HCT116 (cell line): Measurements from ENCODE around the gene FAM234A. TPM values are rescaled to one million over a fixed set of nuclear protein-coding genes. Genes with fewer than 3 reads are reported as not detected.

ENCODE experiments used
- ATAC-seq: fragments of 200-7000 bp; cut with Tn5 transposase; 2 replicates; pipeline ENCODE4 v1.9.1; 2020; ENCODE audit warnings: mild to moderate bottlenecking, moderate library complexity
- BruUV-seq: library from RNA; stranded (reverse); fragments of 400-500 nt; replicated peaks from 2 replicates; lab custom pipeline; 2021; lab: Mats Ljungman, UMichigan
- CTCF ChIA-PET: fragments of 300-600 bp; sonication (Branson Sonifier 250); formaldehyde crosslinking; loops from one replicate; lab custom pipeline; 2021; ENCODE audit warnings: antibody characterized with exemption; lab: Charles Lee
- POLR2A ChIA-PET: fragments of 300-600, 350-600 bp; sonication (Branson Sonifier 250); formaldehyde crosslinking; loops from one replicate; lab custom pipeline; 2021; ENCODE audit warnings: antibody characterized with exemption; lab: Charles Lee
- RAD21 ChIA-PET, 2 experiments: fragments of 300-600 bp; sonication (Branson Sonifier 250); formaldehyde crosslinking; loops; one replicate each; lab custom pipeline; 2023; ENCODE audit warnings: low total read pairs in 2 of 2; ENCODE audit not compliant: uncharacterized antibody in 2 of 2, unreplicated experiment in 2 of 2, low non-redundant PET in 1 of 2; lab: Charles Lee
- DNase-seq: peaks from one replicate; pipeline ENCODE4 v3.0.0-alpha.2; 2010; ENCODE audit warnings: low read depth, low spot score
- H2AFZ ChIP-seq: fragments of 200-600 bp; shearing (Covaris generic), sonication (generic); 2 replicates; pipeline ENCODE4 v1.6.1; 2017; ENCODE audit warnings: low read depth, mixed run types, mixed read lengths, antibody characterized with exemption, low read length; ENCODE audit not compliant: poor library complexity, severe bottlenecking
- H3K27ac ChIP-seq: 2 replicates; pipeline ENCODE4 v1.5.1; 2012; ENCODE audit warnings: low read depth, low read length
- H3K27me3 ChIP-seq: fragments of 200-600 bp; sonication (generic); 2 replicates; pipeline ENCODE4 v1.6.1; 2016; ENCODE audit warnings: mixed run types, low read length, mixed read lengths; ENCODE audit not compliant: insufficient read depth
- H3K36me3 ChIP-seq, 2 experiments: fragments of 200-500 bp in 1 of 2; fragments of 200-600 bp in 1 of 2; sonication (Bioruptor generic) in 1 of 2; sonication (generic) in 1 of 2; 2 replicates each; pipeline versions ENCODE4 v1.5.1 to v1.6.1; 2014 to 2016; ENCODE audit warnings: low read length in 2 of 2, inconsistent platforms in 1 of 2, mixed read lengths in 1 of 2, mixed run types in 1 of 2; ENCODE audit not compliant: insufficient read depth in 2 of 2, control insufficient read depth in 1 of 2
- H3K4me1 ChIP-seq, 2 experiments: fragments of 200-600 bp in 1 of 2; sonication (generic) in 1 of 2; 2 replicates each; pipeline versions ENCODE4 v1.5.1 to v1.6.1; 2012 to 2017; ENCODE audit warnings: low read length in 2 of 2, inconsistent platforms in 1 of 2, mild to moderate bottlenecking in 1 of 2, mixed read lengths in 1 of 2, mixed run types in 1 of 2, moderate library complexity in 1 of 2; ENCODE audit not compliant: insufficient read depth in 2 of 2, control insufficient read depth in 1 of 2
- H3K4me2 ChIP-seq: fragments of 200-600 bp; sonication (generic); 2 replicates; pipeline ENCODE4 v1.6.1; 2017; ENCODE audit warnings: mixed run types, low read length, mixed read lengths
- H3K4me3 ChIP-seq, 2 experiments: fragments of 200-600 bp in 1 of 2; sonication (generic) in 1 of 2; replicated peaks in 1 of 2; 2 replicates each; pipeline ENCODE4 v1.5.1; 2011 to 2016; ENCODE audit warnings: low read length in 2 of 2, control low read depth in 1 of 2, low read depth in 1 of 2, mild to moderate bottlenecking in 1 of 2, mixed read lengths in 1 of 2, mixed run types in 1 of 2
- H3K79me2 ChIP-seq: fragments of 200-600 bp; sonication (generic); 2 replicates; pipeline ENCODE4 v1.6.1; 2017; ENCODE audit warnings: mild to moderate bottlenecking, mixed run types, low read length, moderate library complexity, mixed read lengths; ENCODE audit not compliant: insufficient read depth
- H3K9ac ChIP-seq: fragments of 200-600 bp; sonication (generic); 2 replicates; pipeline ENCODE4 v1.6.1; 2016; ENCODE audit warnings: low read length, mixed read lengths
- H3K9me2 ChIP-seq: fragments of 200-600 bp; sonication (generic), shearing (Covaris generic); 2 replicates; pipeline ENCODE4 v1.6.1; 2017; ENCODE audit warnings: mixed run types, mild to moderate bottlenecking, moderate library complexity; ENCODE audit not compliant: insufficient read depth
- H3K9me3 ChIP-seq, 2 experiments: fragments of 200-500 bp in 1 of 2; fragments of 200-600 bp in 1 of 2; sonication (Bioruptor generic) in 1 of 2; sonication (generic) in 1 of 2; 2 replicates each; pipeline ENCODE4 v1.6.1; 2014 to 2017; ENCODE audit warnings: low read length in 2 of 2, mixed read lengths in 2 of 2, inconsistent platforms in 1 of 2, low read depth in 1 of 2, mild to moderate bottlenecking in 1 of 2, mixed run types in 1 of 2, moderate library complexity in 1 of 2; ENCODE audit not compliant: control insufficient read depth in 1 of 2, insufficient read depth in 1 of 2
- H4K20me1 ChIP-seq: fragments of 200-600 bp; sonication (generic), shearing (Covaris generic); 2 replicates; pipeline ENCODE4 v1.6.1; 2017; ENCODE audit warnings: mixed run types, mild to moderate bottlenecking, moderate library complexity; ENCODE audit not compliant: insufficient read depth
- ATF3 ChIP-seq: IDR thresholded peaks from 2 replicates; pipeline ENCODE4 v1.6.1; 2012
- CBX3 ChIP-seq: IDR thresholded peaks from 2 replicates; pipeline ENCODE4 v1.6.1; 2012; ENCODE audit warnings: low read depth
- CTCF ChIP-seq, 3 experiments: fragments of 200-600 bp in 1 of 3; sonication (generic) in 1 of 3; IDR thresholded peaks in 2 of 3; conservative IDR thresholded peaks in 1 of 3; 2 replicates each; pipeline ENCODE4 v1.5.1; 2012 to 2017; ENCODE audit warnings: low read depth in 2 of 3, low read length in 2 of 3, antibody characterized with exemption in 1 of 3, borderline replicate concordance in 1 of 3, control low read depth in 1 of 3, mild to moderate bottlenecking in 1 of 3, mixed read lengths in 1 of 3, mixed run types in 1 of 3, moderate library complexity in 1 of 3; ENCODE audit not compliant: insufficient read depth in 1 of 3
- FOSL1 ChIP-seq: IDR thresholded peaks from 2 replicates; pipeline ENCODE4 v1.6.1; 2012; ENCODE audit warnings: low read depth
- JUND ChIP-seq: IDR thresholded peaks from 2 replicates; pipeline ENCODE4 v1.6.1; 2012
- POLR2A ChIP-seq: IDR thresholded peaks from 2 replicates; pipeline ENCODE4 v1.7.0; 2011; ENCODE audit warnings: borderline replicate concordance; ENCODE audit not compliant: insufficient read depth, insufficient read length; ENCODE audit errors: extremely low read depth
- SIN3A ChIP-seq: IDR thresholded peaks from 2 replicates; pipeline ENCODE4 v1.6.1; 2012; ENCODE audit warnings: low read depth
- SRF ChIP-seq: IDR thresholded peaks from 2 replicates; pipeline ENCODE4 v1.6.1; 2012; ENCODE audit warnings: low read depth
- YY1 ChIP-seq: IDR thresholded peaks from 2 replicates; pipeline ENCODE4 v1.6.1; 2011; ENCODE audit warnings: low read length, low read depth, moderate library complexity, mild to moderate bottlenecking; ENCODE audit not compliant: insufficient replicate concordance; ENCODE audit errors: extremely low read depth
- ZBTB33 ChIP-seq: IDR thresholded peaks from 2 replicates; pipeline ENCODE4 v1.6.1; 2011; ENCODE audit warnings: mild to moderate bottlenecking, low read length, moderate library complexity; ENCODE audit not compliant: insufficient replicate concordance; ENCODE audit errors: extremely low read depth
- ZFX ChIP-seq: fragments of 450-650 bp; IDR thresholded peaks from 2 replicates; pipeline ENCODE4 v1.6.1; 2017
- ZNF274 ChIP-seq: fragments of 200-500 bp; sonication (Bioruptor generic); IDR thresholded peaks from 2 replicates; pipeline ENCODE4 v1.6.1; 2014; ENCODE audit warnings: mild to moderate bottlenecking, low read depth, low read length, inconsistent platforms
- intact Hi-C: fragments of 100-400 bp; cut with micrococcal nuclease; formaldehyde crosslinking; loops from 2 replicates; pipeline ENCODE4 v1.10.0; 2022
- total RNA-seq: library from RNA; stranded (reverse); gene quantifications from one replicate; pipeline ENCODE4 v1.2.1, GENCODE V29; 2021; ENCODE audit not compliant: unreplicated experiment

FAM234A gene
- total RNA-seq, 1 experiment from 2014 or later: 36.4 TPM

GRCh38 chr16:282491-282890, 47.9 kb downstream of the FAM234A start:
- Histone ChIP-seq H3K9me3 (no peaks in the 10 kb centered on the region), H4K20me1 (no peaks in the 10 kb centered on the region)
- no TSS peak for BruUV-seq
- TF ChIP-seq ZBTB33 (no peak), CBX3 (no peak), JUND (no peak), ZFX (no peak), POLR2A (no peak), SRF (no peak), YY1 (no peak), ATF3 (no peak), SIN3A (no peak), CTCF (IDR thresholded peaks at IDR 0.05 in 2 of 3, conservative IDR thresholded peaks at IDR 0.05 in 1 of 3; ENCODE audit: borderline replicate concordance in 1 of 3, insufficient read depth in 1 of 3, low read depth in 2 of 3, low read length in 2 of 3) (no peak), FOSL1 (no peak), ZNF274 (no peak)
- TF ChIP-seq, all 23 proteins: peak for 0
- no peak for DNase-seq
- Histone ChIP-seq H3K4me2 (no peak overlapping the region), H3K36me3 (no peaks in the 10 kb centered on the region), H3K4me1 (no peaks in the 10 kb centered on the region), H3K27ac (no peak overlapping the region), H3K27me3 (no peaks in the 10 kb centered on the region), H3K9ac (no peak overlapping the region), H2AFZ (no peak overlapping the region), H3K9me2 (no peaks in the 10 kb centered on the region), H3K4me3 (no peak overlapping the region), H3K79me2 (no peaks in the 10 kb centered on the region)
- intact Hi-C loops: no loop called here
- ATAC-seq: no peak
- ChIA-PET POLR2A (no interaction called here), RAD21 (no interaction called here), CTCF (no interaction called here)
